LNCAP (cell line): Measurements from ENCODE around the gene IGF2.

Experiments
- TF ChIP-seq, protein P1 (sequence below): fragments of 450-650 bp; IDR thresholded peaks from 2 replicates; pipeline ENCODE4 v1.5.1; 2017; ENCODE audit warnings: mild to moderate bottlenecking

The IGF2 gene

DNA sequence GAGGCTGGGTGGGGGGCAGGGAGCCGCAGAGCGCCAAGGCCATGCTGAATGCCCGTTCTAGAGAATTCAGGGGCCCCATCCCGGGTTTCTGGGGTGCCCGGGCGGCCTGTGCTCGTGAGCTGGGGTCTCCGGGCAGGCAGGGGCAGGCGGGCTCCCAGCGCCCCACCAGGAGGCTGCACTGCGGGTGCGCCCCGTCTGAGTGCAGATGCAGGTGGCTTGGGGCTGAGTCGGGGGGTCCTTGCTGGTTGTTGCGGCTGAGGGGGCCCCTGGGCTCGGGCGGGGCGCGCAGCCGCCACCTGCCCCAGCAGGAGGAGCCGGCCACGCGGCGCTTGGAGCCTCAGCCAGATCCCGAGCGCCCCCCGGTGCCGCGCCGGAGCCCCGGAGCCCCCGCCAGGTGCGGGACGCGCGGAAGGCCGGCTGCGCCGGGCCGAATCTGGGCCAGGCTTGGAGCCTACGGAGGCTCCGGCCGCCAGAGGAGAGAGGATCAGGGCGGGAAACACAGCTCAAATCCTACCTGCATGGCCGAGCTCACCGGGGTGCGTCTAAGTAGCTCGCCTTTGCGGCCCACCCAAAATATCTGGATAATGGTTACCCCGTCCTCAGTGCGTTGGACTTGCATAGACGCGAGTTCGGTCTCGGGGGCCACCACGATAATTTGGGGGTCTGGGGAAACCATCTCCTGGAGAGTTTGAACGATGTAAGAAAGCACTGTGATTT is 590 bp upstream of the IGF2 start:
- TF ChIP-seq, protein P1, sequence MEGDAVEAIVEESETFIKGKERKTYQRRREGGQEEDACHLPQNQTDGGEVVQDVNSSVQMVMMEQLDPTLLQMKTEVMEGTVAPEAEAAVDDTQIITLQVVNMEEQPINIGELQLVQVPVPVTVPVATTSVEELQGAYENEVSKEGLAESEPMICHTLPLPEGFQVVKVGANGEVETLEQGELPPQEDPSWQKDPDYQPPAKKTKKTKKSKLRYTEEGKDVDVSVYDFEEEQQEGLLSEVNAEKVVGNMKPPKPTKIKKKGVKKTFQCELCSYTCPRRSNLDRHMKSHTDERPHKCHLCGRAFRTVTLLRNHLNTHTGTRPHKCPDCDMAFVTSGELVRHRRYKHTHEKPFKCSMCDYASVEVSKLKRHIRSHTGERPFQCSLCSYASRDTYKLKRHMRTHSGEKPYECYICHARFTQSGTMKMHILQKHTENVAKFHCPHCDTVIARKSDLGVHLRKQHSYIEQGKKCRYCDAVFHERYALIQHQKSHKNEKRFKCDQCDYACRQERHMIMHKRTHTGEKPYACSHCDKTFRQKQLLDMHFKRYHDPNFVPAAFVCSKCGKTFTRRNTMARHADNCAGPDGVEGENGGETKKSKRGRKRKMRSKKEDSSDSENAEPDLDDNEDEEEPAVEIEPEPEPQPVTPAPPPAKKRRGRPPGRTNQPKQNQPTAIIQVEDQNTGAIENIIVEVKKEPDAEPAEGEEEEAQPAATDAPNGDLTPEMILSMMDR: no peak

DNA sequence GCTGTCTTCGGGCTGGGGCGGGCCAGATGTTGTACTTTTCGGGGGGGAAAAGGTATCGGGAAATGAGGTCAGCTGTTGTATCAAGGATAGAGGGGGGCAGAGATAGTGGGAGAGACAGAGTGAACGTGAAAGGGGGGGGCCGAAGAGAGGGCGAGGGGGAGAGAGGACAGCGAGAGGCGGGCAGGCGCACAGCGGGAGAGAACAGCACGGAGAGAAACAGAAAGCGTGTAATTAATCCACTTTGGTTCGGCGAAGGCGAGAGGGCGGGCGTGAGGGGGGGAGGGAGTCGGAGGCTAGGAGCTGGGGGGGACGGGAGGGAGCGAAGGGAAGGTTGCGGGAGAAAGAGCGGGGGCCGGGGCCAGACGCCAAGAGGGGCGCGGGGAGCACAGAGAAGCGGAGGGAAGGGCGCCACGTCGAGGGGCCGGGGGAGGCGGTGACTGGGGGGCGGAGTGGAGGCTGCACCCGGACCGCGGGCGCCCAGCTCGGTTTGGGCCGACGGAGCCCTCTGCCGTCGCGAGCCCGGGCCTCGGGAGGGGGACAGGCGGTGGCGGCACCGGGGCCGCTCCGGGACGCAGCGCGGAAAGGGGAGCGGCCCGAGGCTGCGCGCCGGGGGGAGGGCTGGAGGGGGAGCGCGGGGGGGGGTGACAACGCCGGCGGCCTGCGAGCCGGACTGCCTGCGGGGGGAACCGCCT is 612 bp downstream of the IGF2 start:
- TF ChIP-seq, protein P1: no peak

DNA sequence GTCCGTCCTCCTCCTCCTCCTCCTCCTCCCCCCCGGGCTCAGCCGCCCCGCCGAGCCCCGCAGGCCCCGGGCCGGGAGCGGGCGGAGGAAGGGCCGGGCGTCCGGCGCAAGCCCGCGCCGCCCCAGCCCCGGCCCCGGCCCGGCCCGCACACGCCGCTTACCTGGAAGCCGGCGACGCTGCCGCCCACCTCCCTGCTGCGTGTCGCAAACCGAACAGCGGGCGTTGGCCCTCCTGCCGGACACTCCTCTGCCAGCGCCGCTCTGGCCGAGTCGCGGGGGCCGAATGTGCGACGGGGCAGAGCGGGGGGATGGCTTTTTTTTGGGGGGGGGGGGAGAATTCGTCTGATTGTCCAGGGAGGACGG is 1.1 kb downstream of the IGF2 start:
- TF ChIP-seq, protein P1: no peak

DNA sequence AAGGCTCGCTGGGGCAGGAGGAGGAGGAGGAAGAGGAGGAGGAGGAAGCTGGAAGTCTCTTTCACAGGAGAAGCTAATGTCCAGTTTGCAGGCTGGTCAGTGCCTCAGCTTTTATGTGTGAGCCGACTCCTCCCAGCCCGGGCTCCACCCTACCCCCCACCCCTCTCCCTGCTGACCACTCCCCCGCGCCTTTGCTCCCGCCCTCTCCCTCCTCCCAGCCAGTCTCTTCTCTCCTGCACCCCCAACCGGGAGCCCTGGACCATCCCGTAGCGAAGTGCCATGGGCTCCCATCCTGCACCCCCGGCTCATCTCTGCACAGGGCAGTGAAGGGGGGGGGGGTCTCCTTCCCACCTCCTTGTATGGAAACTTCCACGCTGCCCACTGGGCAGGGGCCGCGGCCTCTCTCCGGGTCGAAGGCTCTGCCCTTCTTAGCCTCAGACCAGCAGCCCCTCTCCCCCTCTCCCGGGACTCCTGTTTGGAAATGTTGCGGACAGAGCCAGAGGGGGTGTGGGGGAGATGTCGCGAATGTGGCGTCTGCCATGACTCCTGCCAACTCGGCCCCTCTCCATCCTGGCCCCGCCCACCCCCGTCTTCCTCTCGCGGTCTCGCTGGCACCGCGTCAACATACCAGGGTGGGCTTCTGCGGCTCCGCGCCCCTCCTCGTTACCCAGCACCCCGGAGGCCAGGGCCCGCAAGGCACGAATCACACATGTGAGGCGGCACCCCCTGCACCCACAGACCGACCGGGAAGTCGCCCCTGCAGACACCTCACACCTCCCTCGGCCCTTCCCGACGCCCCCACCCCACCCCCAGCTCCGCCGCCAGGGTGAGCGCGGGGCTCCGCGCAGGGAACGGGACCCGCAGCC is 1.8 kb downstream of the IGF2 start:
- TF ChIP-seq, protein P1: no peak

DNA sequence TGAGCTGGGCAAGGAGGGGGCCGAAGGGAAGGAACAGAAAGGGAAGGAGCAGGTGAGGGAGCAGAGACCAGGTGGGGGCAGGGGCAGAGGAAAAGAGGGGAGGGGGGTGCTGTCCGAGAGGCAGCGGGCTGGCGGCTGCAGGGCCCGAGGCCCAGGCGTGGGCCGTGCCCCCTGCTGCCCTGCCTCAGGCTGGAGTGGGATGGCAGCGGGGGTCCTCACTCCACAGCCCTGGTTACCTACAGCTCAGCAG is 2.3 kb downstream of the IGF2 start:
- TF ChIP-seq, protein P1: no peak

DNA sequence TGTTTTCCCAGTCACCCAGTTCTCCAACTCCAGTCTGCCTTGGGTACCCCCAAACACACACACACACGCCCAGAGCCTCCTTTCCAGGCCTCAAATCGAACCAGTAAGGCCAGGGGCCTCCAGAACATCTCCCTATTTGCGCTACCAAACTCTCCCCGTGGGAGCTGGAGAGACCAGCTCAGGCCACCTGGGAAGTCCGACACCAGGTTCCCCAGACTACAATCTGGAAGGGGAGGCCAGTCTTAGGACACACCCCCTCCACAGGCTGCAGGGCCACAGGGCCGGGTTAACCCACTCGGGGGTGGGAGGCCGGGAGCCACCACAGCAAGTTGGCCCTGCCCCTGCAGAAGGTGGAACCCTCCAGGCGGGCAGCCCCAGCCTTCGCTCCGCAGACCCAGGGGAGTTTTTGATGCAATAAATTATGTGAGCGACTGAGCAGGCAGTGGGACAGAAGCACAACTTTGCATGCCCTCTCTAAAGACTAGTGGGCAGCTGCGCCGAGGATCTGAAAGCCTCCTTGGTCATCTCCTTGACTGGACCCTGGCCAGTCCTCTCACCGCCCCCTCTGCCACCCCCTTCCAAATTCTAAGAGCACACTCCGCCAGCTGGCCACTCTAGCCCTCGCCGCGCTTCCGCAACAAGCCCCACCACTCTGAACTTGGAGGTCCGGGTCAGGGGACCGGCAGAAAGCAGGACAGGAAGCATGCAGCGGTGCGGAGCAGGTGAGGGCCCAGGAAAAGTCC is 2.8 kb downstream of the IGF2 start:
- TF ChIP-seq, protein P1: no peak

DNA sequence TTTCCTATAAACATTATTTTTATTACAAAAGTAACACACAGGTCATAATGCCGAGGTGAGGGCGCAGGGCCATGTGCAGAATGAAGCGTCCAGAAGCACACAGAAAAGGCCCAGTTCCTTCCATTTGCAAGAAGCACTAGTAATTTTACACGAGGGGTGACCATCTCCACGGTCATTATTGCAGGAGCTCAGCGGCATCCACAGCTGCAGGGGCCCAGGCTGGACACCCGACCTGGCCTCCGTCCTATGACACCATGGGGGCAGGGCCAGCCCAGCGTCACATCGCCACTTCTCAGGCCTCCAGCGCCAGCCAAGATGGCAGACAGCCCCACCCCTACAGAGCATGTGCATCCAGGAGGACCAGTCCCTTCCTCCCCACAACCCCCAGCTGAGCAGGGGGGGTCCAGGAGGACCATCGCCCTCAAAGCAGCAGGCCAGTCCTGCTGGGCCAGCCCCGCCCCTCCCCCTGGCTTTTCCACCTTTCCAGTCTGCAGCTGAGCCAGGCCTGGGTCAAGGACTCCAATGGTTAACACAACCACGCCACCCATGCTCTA is 3.5 kb downstream of the IGF2 start:
- TF ChIP-seq, protein P1: no peak
